H9 (cell line): ENCODE measurements around the gene EPB41. TPM values are rescaled to one million over a fixed set of nuclear protein-coding genes. Genes with fewer than 3 reads are reported as not detected.
A peak's percentile ranks its signal among the peaks of the same experiment; 100 is the strongest.

ENCODE experiments used
- DNase-seq: peaks from one replicate; pipeline ENCODE4 v3.0.0-alpha.2; 2017
- H2AFZ ChIP-seq: one replicate; pipeline ENCODE4 v1.6.1; 2013; ENCODE audit warnings: mild to moderate bottlenecking, low read length, control low read depth, moderate library complexity
- H2AK5ac ChIP-seq: 2 replicates; pipeline ENCODE4 v1.6.1; 2013; ENCODE audit warnings: low read length, control low read depth, mixed read lengths; ENCODE audit not compliant: insufficient read length
- H2BK120ac ChIP-seq: one replicate; pipeline ENCODE4 v1.6.1; 2013; ENCODE audit warnings: low read depth, mild to moderate bottlenecking, low read length, control low read depth, inconsistent platforms; ENCODE audit not compliant: poor library complexity, severe bottlenecking
- H2BK12ac ChIP-seq: 2 replicates; pipeline ENCODE4 v1.6.1; 2013; ENCODE audit warnings: low read length, control low read depth, mixed read lengths, low read depth; ENCODE audit not compliant: insufficient read length
- H2BK15ac ChIP-seq: 2 replicates; pipeline ENCODE4 v1.6.1; 2013; ENCODE audit warnings: low read depth, low read length, control low read depth
- H2BK20ac ChIP-seq: one replicate; pipeline ENCODE4 v1.6.1; 2013; ENCODE audit warnings: low read depth, mild to moderate bottlenecking, low read length, control low read depth, inconsistent platforms; ENCODE audit not compliant: poor library complexity, severe bottlenecking
- H2BK5ac ChIP-seq: 2 replicates; pipeline ENCODE4 v1.6.1; 2013; ENCODE audit warnings: low read length, control low read depth, mixed read lengths; ENCODE audit not compliant: insufficient read length
- H3K14ac ChIP-seq: 2 replicates; pipeline ENCODE4 v1.6.1; 2013; ENCODE audit warnings: low read length, control low read depth; ENCODE audit not compliant: insufficient read depth
- H3K18ac ChIP-seq: 2 replicates; pipeline ENCODE4 v1.6.1; 2013; ENCODE audit warnings: low read depth, mild to moderate bottlenecking, mixed read lengths, low read length, control low read depth; ENCODE audit not compliant: insufficient read length
- H3K23ac ChIP-seq: 2 replicates; pipeline ENCODE4 v1.6.1; 2013; ENCODE audit warnings: low read length, control low read depth, mixed read lengths, low read depth; ENCODE audit not compliant: insufficient read length
- H3K23me2 ChIP-seq: 2 replicates; pipeline ENCODE4 v1.6.1; 2013; ENCODE audit warnings: low read depth, mild to moderate bottlenecking, mixed read lengths, low read length, control low read depth; ENCODE audit not compliant: insufficient read length, poor library complexity, severe bottlenecking
- H3K27ac ChIP-seq: 2 replicates; pipeline ENCODE4 v1.5.1; 2013; ENCODE audit warnings: low read length, control low read depth, mixed read lengths, low read depth; ENCODE audit not compliant: insufficient read length
- H3K27me3 ChIP-seq: 2 replicates; pipeline ENCODE4 v1.6.1; 2013; ENCODE audit warnings: low read length, control low read depth, inconsistent platforms; ENCODE audit not compliant: insufficient read depth
- H3K4ac ChIP-seq: 2 replicates; pipeline ENCODE4 v1.6.1; 2013; ENCODE audit warnings: low read depth, mild to moderate bottlenecking, control low read depth, inconsistent platforms, low read length, moderate library complexity
- H3K4me1 ChIP-seq: 2 replicates; pipeline ENCODE4 v1.6.1; 2013; ENCODE audit warnings: low read length, control low read depth, inconsistent platforms; ENCODE audit not compliant: insufficient read depth
- H3K4me2 ChIP-seq: 2 replicates; pipeline ENCODE4 v1.6.1; 2013; ENCODE audit warnings: low read length, control low read depth, mixed read lengths; ENCODE audit not compliant: insufficient read length, insufficient read depth
- H3K56ac ChIP-seq: 2 replicates; pipeline ENCODE4 v1.6.1; 2013; ENCODE audit warnings: low read depth, mild to moderate bottlenecking, mixed read lengths, low read length, control low read depth; ENCODE audit not compliant: insufficient read length
- H3K79me1 ChIP-seq: 2 replicates; pipeline ENCODE4 v1.6.1; 2013; ENCODE audit warnings: low read depth, mild to moderate bottlenecking, moderate library complexity, low read length, control low read depth, inconsistent platforms; ENCODE audit not compliant: insufficient read depth, poor library complexity, severe bottlenecking
- H3K79me2 ChIP-seq: 2 replicates; pipeline ENCODE4 v1.6.1; 2013; ENCODE audit warnings: low read length, control low read depth, inconsistent platforms; ENCODE audit not compliant: insufficient read depth
- H3K9ac ChIP-seq: 2 replicates; pipeline ENCODE4 v1.6.1; 2013; ENCODE audit warnings: low read length, control low read depth, mixed read lengths; ENCODE audit not compliant: insufficient read length; ENCODE audit errors: extremely low read depth
- H3K9me3 ChIP-seq: one replicate; pipeline ENCODE4 v1.6.1; 2013; ENCODE audit warnings: low read depth, low read length, inconsistent platforms; ENCODE audit not compliant: control insufficient read depth
- H3T11ph ChIP-seq: one replicate; pipeline ENCODE4 v1.6.1; 2013; ENCODE audit warnings: mild to moderate bottlenecking, low read length, control low read depth, inconsistent platforms
- H4K20me1 ChIP-seq: one replicate; pipeline ENCODE4 v1.6.1; 2013; ENCODE audit not compliant: control insufficient read depth, insufficient read length, insufficient read depth
- H4K5ac ChIP-seq: 2 replicates; pipeline ENCODE4 v1.6.1; 2013; ENCODE audit warnings: low read depth, mild to moderate bottlenecking, mixed read lengths, low read length, control low read depth; ENCODE audit not compliant: insufficient read length
- H4K8ac ChIP-seq: replicated peaks from 2 replicates; pipeline ENCODE4 v1.6.1; 2013; ENCODE audit warnings: low read length, control low read depth, mixed read lengths, low read depth; ENCODE audit not compliant: insufficient read length
- H4K91ac ChIP-seq: 2 replicates; pipeline ENCODE4 v1.6.1; 2013; ENCODE audit warnings: low read depth, mild to moderate bottlenecking, moderate library complexity, mixed read lengths, low read length, control low read depth; ENCODE audit not compliant: insufficient read length
- H3K27ac Mint-ChIP-seq, 3 experiments: 2 replicates in 2 of 3; 3 replicates in 1 of 3; pipeline ENCODE4 v1.8.0; 2020 to 2021; ENCODE audit warnings: mixed read lengths in 3 of 3, mild to moderate bottlenecking in 1 of 3, moderate library complexity in 1 of 3
- H3K27me3 Mint-ChIP-seq: 2 replicates; pipeline ENCODE4 v1.8.0; 2021; ENCODE audit warnings: low read depth, mild to moderate bottlenecking, moderate library complexity, mixed read lengths
- H3K36me3 Mint-ChIP-seq, 3 experiments: 2 replicates in 2 of 3; 3 replicates in 1 of 3; pipeline ENCODE4 v1.8.0; 2020 to 2021; ENCODE audit warnings: low read depth in 3 of 3, mixed read lengths in 3 of 3; ENCODE audit not compliant: insufficient read depth in 1 of 3
- H3K4me1 Mint-ChIP-seq, 2 experiments: 2 replicates each; pipeline ENCODE4 v1.8.0; 2020; ENCODE audit warnings: mixed read lengths in 2 of 2
- H3K4me3 Mint-ChIP-seq, 2 experiments: 2 replicates in 1 of 2; 3 replicates in 1 of 2; pipeline ENCODE4 v1.8.0; 2020 to 2021; ENCODE audit warnings: mild to moderate bottlenecking in 2 of 2, mixed read lengths in 2 of 2, moderate library complexity in 1 of 2
- H3K9me3 Mint-ChIP-seq, 2 experiments: 2 replicates in 1 of 2; 3 replicates in 1 of 2; pipeline ENCODE4 v1.8.0; 2020; ENCODE audit warnings: mild to moderate bottlenecking in 2 of 2, mixed read lengths in 2 of 2, moderate library complexity in 1 of 2
- whole genome bisulfite sequencing: extraction: QIAGEN DNeasy Blood & Tissue Kit; methylation state at CpG from one replicate; pipeline ENCODE4 v1.1.7; 2013; ENCODE audit warnings: missing lambda C conversion rate, low lambda C conversion rate, mixed read lengths; ENCODE audit not compliant: insufficient read length; ENCODE audit errors: extremely low coverage; 5-methylcytosine and 5-hydroxymethylcytosine counted together
- total RNA-seq: library from RNA; stranded (reverse); gene quantifications from 2 replicates; pipeline ENCODE4 v1.2.1, GENCODE V29; 2021
- TF ChIP-seq, protein P1 (sequence below): fragments of 200-600 bp; sonication (generic); conservative IDR thresholded peaks from 3 replicates; pipeline ENCODE4 v1.8.0; 2021; ENCODE audit warnings: antibody characterized with exemption, mild to moderate bottlenecking

The EPB41 gene
- total RNA-seq, 1 experiment from 2014 or later, result 75.4 TPM

DNA sequence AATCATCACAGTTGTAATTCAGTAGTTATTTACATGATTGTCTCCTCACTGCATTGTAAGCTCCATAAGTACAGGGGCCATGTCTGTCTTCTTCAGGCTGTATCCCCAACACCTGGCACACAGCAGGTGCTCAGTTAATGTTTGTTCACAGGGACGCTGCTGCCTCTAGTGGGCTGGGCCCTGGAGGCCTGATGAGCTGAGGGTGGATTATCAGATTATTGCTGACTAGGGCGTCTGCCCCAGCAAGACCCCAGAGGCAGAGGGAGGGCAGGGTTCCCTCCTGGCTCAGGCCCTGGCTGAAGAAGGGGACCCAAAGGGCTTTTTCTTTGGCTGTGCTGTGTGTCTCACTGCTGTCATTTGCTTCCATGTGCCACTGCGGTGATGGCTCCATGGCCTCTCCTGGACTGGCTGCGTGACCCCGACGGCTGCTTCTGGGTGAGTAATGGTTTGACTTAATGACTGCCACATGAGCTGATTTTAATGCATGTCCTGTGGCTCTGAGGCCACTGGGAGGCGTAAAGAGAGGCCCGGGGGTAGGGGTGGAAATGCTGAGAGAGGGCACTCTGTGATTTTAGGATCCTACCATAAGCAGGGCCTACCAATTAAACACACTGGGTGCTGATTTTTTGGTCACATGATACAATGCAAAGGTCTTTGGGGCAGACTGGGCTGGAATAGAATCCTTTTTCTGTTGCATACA, 20.8 kb upstream of the EPB41 start:
- Histone ChIP-seq H2AFZ (no peak overlapping the region), H3K56ac (no peak overlapping the region), H3T11ph (no peak overlapping the region), H3K4me1 (no peaks in the 10 kb centered on the region), H3K9me3 (no peaks in the 10 kb centered on the region), H2BK5ac (no peak overlapping the region), H4K20me1 (no peaks in the 10 kb centered on the region), H3K23ac (no peak overlapping the region), H3K27ac (no peak overlapping the region), H3K4me2 (no peak overlapping the region), H3K79me2 (no peaks in the 10 kb centered on the region), H2BK12ac (no peak overlapping the region), H3K23me2 (no peaks in the 10 kb centered on the region), H3K27me3 (no peaks in the 10 kb centered on the region), H3K14ac (no peak overlapping the region), H2BK120ac (no peak overlapping the region), H4K91ac (no peak overlapping the region), H3K9ac (no peak overlapping the region), H2AK5ac (no peak overlapping the region), H3K79me1 (no peaks in the 10 kb centered on the region), H4K5ac (no peak overlapping the region), H4K8ac (no peak overlapping the region), H2BK15ac (no peak overlapping the region), H3K18ac (no peak overlapping the region), H3K4ac (no peak overlapping the region), H2BK20ac (no peak overlapping the region)
- WGBS, result no CpG with 5 or more reads among the region's 8 CpGs
- Mint-ChIP-seq H3K27me3 (peaks cover 4% of the 10 kb centered on the region), H3K4me1 (peaks cover 12 to 17% of the 10 kb centered on the region in 2 experiments), H3K36me3 (no peaks in the 10 kb centered on the region), H3K4me3 (peak overlapping the region in 1 of 2 experiments; percentile 45; a peak in 1 of 5 replicates), H3K27ac (peak overlapping the region in 1 of 3 experiments; percentile 47; a peak in 1 of 7 replicates), H3K9me3 (no peaks in the 10 kb centered on the region)
- peak; percentile 64 for DNase-seq
- TF ChIP-seq, protein P1, sequence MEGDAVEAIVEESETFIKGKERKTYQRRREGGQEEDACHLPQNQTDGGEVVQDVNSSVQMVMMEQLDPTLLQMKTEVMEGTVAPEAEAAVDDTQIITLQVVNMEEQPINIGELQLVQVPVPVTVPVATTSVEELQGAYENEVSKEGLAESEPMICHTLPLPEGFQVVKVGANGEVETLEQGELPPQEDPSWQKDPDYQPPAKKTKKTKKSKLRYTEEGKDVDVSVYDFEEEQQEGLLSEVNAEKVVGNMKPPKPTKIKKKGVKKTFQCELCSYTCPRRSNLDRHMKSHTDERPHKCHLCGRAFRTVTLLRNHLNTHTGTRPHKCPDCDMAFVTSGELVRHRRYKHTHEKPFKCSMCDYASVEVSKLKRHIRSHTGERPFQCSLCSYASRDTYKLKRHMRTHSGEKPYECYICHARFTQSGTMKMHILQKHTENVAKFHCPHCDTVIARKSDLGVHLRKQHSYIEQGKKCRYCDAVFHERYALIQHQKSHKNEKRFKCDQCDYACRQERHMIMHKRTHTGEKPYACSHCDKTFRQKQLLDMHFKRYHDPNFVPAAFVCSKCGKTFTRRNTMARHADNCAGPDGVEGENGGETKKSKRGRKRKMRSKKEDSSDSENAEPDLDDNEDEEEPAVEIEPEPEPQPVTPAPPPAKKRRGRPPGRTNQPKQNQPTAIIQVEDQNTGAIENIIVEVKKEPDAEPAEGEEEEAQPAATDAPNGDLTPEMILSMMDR, result peak; percentile 69
